ENCODE data around the gene LAMA3. TPM values are rescaled to one million over a fixed set of nuclear protein-coding genes. Genes with fewer than 3 reads are reported as not detected.

Gene LAMA3
- polyA plus RNA-seq, 1 donor from 2014 or later: 3.4 TPM

DNA sequence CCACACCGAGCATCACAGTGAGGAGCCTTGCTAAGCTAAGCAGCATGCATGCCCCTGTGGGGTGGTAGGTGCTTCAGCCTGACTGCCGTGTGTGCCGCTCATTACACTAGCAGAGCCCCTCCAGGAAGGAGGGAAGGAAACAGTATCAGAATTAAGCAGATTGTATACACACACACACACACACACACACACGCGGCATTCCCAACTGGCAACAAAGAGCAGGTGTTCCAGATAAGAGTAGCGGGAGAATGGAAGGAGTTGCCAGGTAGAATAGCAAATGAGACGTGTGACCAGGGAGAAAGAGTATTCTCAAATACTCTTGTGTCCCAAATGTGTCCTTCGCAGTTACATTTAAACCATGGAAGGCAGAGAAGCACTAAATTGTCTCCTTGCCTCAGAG lies 277.7 kb downstream of the LAMA3 start:
- H3K9ac ChIP-seq (ENCODE audit: low read length): no peak overlapping the region
- H2AFZ ChIP-seq (ENCODE audit: low read depth, low read length): no peak overlapping the region
- TF ChIP-seq, protein P1, sequence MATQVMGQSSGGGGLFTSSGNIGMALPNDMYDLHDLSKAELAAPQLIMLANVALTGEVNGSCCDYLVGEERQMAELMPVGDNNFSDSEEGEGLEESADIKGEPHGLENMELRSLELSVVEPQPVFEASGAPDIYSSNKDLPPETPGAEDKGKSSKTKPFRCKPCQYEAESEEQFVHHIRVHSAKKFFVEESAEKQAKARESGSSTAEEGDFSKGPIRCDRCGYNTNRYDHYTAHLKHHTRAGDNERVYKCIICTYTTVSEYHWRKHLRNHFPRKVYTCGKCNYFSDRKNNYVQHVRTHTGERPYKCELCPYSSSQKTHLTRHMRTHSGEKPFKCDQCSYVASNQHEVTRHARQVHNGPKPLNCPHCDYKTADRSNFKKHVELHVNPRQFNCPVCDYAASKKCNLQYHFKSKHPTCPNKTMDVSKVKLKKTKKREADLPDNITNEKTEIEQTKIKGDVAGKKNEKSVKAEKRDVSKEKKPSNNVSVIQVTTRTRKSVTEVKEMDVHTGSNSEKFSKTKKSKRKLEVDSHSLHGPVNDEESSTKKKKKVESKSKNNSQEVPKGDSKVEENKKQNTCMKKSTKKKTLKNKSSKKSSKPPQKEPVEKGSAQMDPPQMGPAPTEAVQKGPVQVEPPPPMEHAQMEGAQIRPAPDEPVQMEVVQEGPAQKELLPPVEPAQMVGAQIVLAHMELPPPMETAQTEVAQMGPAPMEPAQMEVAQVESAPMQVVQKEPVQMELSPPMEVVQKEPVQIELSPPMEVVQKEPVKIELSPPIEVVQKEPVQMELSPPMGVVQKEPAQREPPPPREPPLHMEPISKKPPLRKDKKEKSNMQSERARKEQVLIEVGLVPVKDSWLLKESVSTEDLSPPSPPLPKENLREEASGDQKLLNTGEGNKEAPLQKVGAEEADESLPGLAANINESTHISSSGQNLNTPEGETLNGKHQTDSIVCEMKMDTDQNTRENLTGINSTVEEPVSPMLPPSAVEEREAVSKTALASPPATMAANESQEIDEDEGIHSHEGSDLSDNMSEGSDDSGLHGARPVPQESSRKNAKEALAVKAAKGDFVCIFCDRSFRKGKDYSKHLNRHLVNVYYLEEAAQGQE (IDR thresholded peaks at IDR 0.05; ENCODE audit: borderline replicate concordance): no peak
- TF ChIP-seq POLR2AphosphoS5 (IDR thresholded peaks at IDR 0.05) (no peak), SMC3 (conservative IDR thresholded peaks at IDR 0.05; ENCODE audit: poor library complexity) (no peak), EZH2 (IDR thresholded peaks at IDR 0.05; ENCODE audit: borderline replicate concordance, insufficient read depth, low read length, poor library complexity, severe bottlenecking) (no peak), TAF1 (IDR thresholded peaks at IDR 0.05; ENCODE audit: low read depth) (no peak), EP300 (conservative IDR thresholded peaks at IDR 0.05; ENCODE audit: poor library complexity, severe bottlenecking) (no peak), RAD21 (conservative IDR thresholded peaks at IDR 0.05) (no peak), MXI1 (conservative IDR thresholded peaks at IDR 0.05; ENCODE audit: poor library complexity, severe bottlenecking) (no peak)
- TF ChIP-seq, protein P2, sequence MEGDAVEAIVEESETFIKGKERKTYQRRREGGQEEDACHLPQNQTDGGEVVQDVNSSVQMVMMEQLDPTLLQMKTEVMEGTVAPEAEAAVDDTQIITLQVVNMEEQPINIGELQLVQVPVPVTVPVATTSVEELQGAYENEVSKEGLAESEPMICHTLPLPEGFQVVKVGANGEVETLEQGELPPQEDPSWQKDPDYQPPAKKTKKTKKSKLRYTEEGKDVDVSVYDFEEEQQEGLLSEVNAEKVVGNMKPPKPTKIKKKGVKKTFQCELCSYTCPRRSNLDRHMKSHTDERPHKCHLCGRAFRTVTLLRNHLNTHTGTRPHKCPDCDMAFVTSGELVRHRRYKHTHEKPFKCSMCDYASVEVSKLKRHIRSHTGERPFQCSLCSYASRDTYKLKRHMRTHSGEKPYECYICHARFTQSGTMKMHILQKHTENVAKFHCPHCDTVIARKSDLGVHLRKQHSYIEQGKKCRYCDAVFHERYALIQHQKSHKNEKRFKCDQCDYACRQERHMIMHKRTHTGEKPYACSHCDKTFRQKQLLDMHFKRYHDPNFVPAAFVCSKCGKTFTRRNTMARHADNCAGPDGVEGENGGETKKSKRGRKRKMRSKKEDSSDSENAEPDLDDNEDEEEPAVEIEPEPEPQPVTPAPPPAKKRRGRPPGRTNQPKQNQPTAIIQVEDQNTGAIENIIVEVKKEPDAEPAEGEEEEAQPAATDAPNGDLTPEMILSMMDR (IDR thresholded peaks at IDR 0.05; ENCODE audit: poor library complexity, severe bottlenecking): no peak

DNA sequence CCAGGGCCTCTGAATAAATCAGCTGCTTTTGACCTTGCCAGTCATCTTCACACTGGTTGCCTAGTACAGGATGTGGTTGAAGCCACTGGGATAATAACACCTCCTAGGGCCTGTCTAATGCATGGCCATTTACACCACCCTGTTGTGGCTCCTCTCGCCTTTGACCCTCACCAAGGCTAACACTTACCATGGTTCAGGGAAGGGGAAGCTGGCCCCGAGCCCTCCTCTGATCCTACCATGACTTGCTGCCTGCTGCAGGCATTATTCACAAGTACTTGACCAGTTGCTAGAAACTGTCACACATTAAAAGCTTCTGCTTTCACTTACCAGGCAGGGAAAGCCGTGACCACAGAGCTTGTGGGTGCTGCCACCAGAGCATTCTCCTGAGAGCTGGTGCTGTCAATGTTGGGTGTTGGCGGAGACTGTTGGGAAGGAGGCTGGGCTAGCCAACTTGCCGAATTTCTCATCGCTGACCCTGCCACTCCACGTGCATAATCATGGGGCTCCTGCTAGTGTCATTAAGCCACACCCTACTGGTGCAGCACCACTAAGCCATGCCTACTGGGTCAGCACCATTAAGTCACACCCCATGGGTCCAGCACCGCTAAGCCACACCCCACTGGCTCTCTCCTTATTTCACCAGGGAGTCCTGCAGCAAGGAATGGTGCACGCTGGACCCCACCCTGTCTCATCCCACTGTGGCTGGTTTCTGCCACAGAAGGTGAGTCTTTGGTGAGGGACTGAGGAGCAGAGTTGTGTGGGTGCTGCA lies 278.3 kb downstream of the LAMA3 start:
- no peak overlapping the region for H2AFZ ChIP-seq (ENCODE audit: low read depth, low read length)
- no peak for TF ChIP-seq POLR2AphosphoS5 (IDR thresholded peaks at IDR 0.05)
- TF ChIP-seq, protein P2 (IDR thresholded peaks at IDR 0.05; ENCODE audit: poor library complexity, severe bottlenecking): no peak

More for the DNA sequence above, 277.7 kb downstream of the LAMA3 start:
- Histone ChIP-seq H3K9me3 (ENCODE audit: low read length) (no peaks in the 10 kb centered on the region), H3K4me2 (ENCODE audit: low read length) (no peak overlapping the region), H3K4me3 (ENCODE audit: low read length) (no peak overlapping the region), H3K27me3 (ENCODE audit: insufficient read depth, low read depth, low read length) (no peaks in the 10 kb centered on the region), H3K9me2 (ENCODE audit: insufficient read depth, low read length) (no peaks in the 10 kb centered on the region), H3K27ac (ENCODE audit: low read length) (no peak overlapping the region), H3K36me3 (ENCODE audit: insufficient read depth, low read length) (no peaks in the 10 kb centered on the region), H4K20me1 (ENCODE audit: insufficient read depth) (no peaks in the 10 kb centered on the region), H3K79me2 (replicated peaks; ENCODE audit: insufficient read depth, low read length) (no peaks in the 10 kb centered on the region), H3F3A (ENCODE audit: insufficient read depth, low read length, poor library complexity, severe bottlenecking) (no peaks in the 10 kb centered on the region)

More for the DNA sequence above, 278.3 kb downstream of the LAMA3 start:
- Histone ChIP-seq H3K36me3 (ENCODE audit: insufficient read depth, low read length) (no peaks in the 10 kb centered on the region), H3K9me3 (ENCODE audit: low read length) (no peaks in the 10 kb centered on the region), H3K9ac (ENCODE audit: low read length) (no peak overlapping the region), H3K27ac (ENCODE audit: low read length) (no peak overlapping the region), H3K4me3 (ENCODE audit: low read length) (no peak overlapping the region), H3K79me2 (replicated peaks; ENCODE audit: insufficient read depth, low read length) (no peaks in the 10 kb centered on the region), H4K20me1 (ENCODE audit: insufficient read depth) (no peaks in the 10 kb centered on the region), H3K9me2 (ENCODE audit: insufficient read depth, low read length) (no peaks in the 10 kb centered on the region), H3F3A (ENCODE audit: insufficient read depth, low read length, poor library complexity, severe bottlenecking) (no peaks in the 10 kb centered on the region), H3K27me3 (ENCODE audit: insufficient read depth, low read depth, low read length) (no peaks in the 10 kb centered on the region), H3K4me2 (ENCODE audit: low read length) (no peak overlapping the region)
